Fibroblast of lung (primary cell): Measurements from ENCODE around the gene MCRIP2.

Source experiments
- CTCF ChIP-seq, 2 donors: IDR thresholded peaks in 1 of 2; conservative IDR thresholded peaks in 1 of 2; 1 replicate in 1 of 2; 2 replicates in 1 of 2; pipeline ENCODE4 v1.5.1; 2011 to 2012; ENCODE audit warnings: low read length in 2 of 2, control low read depth in 1 of 2, inconsistent platforms in 1 of 2, low read depth in 1 of 2, mild to moderate bottlenecking in 1 of 2
- EZH2 ChIP-seq: IDR thresholded peaks from 2 replicates; pipeline ENCODE4 v1.5.1; 2012; ENCODE audit warnings: low read length, control low read depth, mild to moderate bottlenecking; ENCODE audit errors: missing control alignments

- no peak for TF ChIP-seq CTCF (conservative IDR thresholded peaks at IDR 0.05 in 1 of 2, IDR thresholded peaks at IDR 0.05 in 1 of 2; ENCODE audit: low read depth in 1 of 2, low read length in 2 of 2)
- no peak for TF ChIP-seq EZH2
Observed at GRCh38 chr16:634051-634670, 7.5 kb upstream of the MCRIP2 start.
